GM10248 (cell line): ENCODE data around the gene MEF2D.

ENCODE experiments used
- CTCF ChIA-PET: fragments of 300-600 bp; sonication (Branson Sonifier 250); formaldehyde crosslinking; extraction: SDS; loops from one replicate; lab custom pipeline; 2021; ENCODE audit warnings: antibody characterized with exemption; lab: Yijun Ruan, JAX
- POLR2A ChIA-PET: fragments of 350-650 bp; sonication (Branson Sonifier 250); formaldehyde crosslinking; extraction: SDS; loops from one replicate; lab custom pipeline; 2020; ENCODE audit warnings: antibody characterized with exemption; lab: Yijun Ruan, JAX
- DNase-seq: peaks from one replicate; pipeline ENCODE4 v3.0.0; 2012; ENCODE audit errors: extremely low spot score
- CTCF ChIP-seq: IDR thresholded peaks from 2 replicates; pipeline ENCODE4 v1.5.1; 2012; ENCODE audit warnings: mild to moderate bottlenecking, low read depth; ENCODE audit errors: extremely low read depth, missing control alignments, control extremely low read depth

Gene MEF2D

GRCh38 chr1:156500543-156500792 lies at the start of gene MEF2D:
Gene MEF2D (minus strand): TSS chr1:156500775. CDS start chr1:156483292, 17,483 bp downstream.
- DNase-seq: no peak
- POLR2A ChIA-PET: interaction anchor here (0.6 to 4.4 kb wide), 9 partner anchors 9 to 251 kb away, joined by 3 to 59 read pairs (median 5); partner anchors contain the start of gene HDGF
- TF ChIP-seq CTCF: no peak
- CTCF ChIA-PET: interaction anchor here (0.9 to 17.2 kb wide), 16 partner anchors 14 to 225 kb away, joined by 3 to 373 read pairs (median 5); no protein-coding TSS in a partner anchor

GRCh38 chr1:156550346-156550745 lies 49.8 kb upstream of the MEF2D start:
- TF ChIP-seq CTCF: no peak
- CTCF ChIA-PET: interaction anchor here (0.8 to 1.8 kb wide), 7 partner anchors 15 to 309 kb away, joined by 3 to 4 read pairs (median 3); partner anchors contain the start of gene CRABP2
- no peak for DNase-seq
- POLR2A ChIA-PET: no interaction called here

- CTCF ChIA-PET: interaction anchor here (1.0 to 1.8 kb wide), 4 partner anchors 15 to 24 kb away, joined by 3 to 4 read pairs (median 3); no protein-coding TSS in a partner anchor
- TF ChIP-seq CTCF: no peak
- DNase-seq: no peak
- POLR2A ChIA-PET: no interaction called here
Observed at GRCh38 chr1:156549831-156550230, 49.3 kb upstream of the MEF2D start.

- no peak for TF ChIP-seq CTCF
- ChIA-PET CTCF (interaction anchor here (1.4 kb wide), 1 partner anchor 23 kb away, joined by 3 read pairs; no protein-coding TSS in a partner anchor), POLR2A (no interaction called here)
- DNase-seq: no peak
Observed at GRCh38 chr1:156549390-156549789, 48.8 kb upstream of the MEF2D start.

- ChIA-PET CTCF (interaction anchor here (1.0 kb wide), 1 partner anchor 24 kb away, joined by 3 read pairs; no protein-coding TSS in a partner anchor), POLR2A (no interaction called here)
- no peak for TF ChIP-seq CTCF
- no peak for DNase-seq
Observed at GRCh38 chr1:156547982-156548381, 47.4 kb upstream of the MEF2D start.

GRCh38 chr1:156547434-156547833 lies 46.9 kb upstream of the MEF2D start:
- ChIA-PET POLR2A (no interaction called here), CTCF (interaction anchor here (1.0 kb wide), 1 partner anchor 23 kb away, joined by 3 read pairs; no protein-coding TSS in a partner anchor)
- no peak for TF ChIP-seq CTCF
- no peak for DNase-seq
